GM12872 (cell line): ENCODE data around the gene MARK3.

Experiments
- TF ChIP-seq, protein P1 (sequence below): IDR thresholded peaks from 3 replicates; pipeline ENCODE4 v1.5.1; 2011; ENCODE audit warnings: low read depth, mild to moderate bottlenecking, low read length, moderate library complexity; ENCODE audit not compliant: insufficient read depth

Gene MARK3

DNA sequence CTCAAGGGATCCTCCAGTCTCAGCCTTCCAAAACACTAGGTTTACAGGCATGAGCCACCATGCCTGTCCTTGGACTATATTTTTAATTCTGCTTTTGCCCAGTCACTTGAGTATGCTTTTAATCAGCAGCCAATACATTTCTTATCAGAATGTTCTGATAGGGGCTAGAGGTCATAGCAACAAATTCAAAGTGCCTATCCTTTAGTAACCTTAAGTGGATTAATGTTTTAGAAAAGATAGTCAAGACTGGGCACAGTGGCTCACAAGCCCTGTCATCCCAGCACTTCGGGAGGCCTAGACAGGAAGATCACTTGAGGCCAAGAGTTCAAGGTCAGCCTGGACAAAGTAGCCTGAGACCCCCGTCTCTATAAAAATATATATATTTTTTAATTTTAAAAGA lies 100.3 kb downstream of the MARK3 start:
- TF ChIP-seq, protein P1, sequence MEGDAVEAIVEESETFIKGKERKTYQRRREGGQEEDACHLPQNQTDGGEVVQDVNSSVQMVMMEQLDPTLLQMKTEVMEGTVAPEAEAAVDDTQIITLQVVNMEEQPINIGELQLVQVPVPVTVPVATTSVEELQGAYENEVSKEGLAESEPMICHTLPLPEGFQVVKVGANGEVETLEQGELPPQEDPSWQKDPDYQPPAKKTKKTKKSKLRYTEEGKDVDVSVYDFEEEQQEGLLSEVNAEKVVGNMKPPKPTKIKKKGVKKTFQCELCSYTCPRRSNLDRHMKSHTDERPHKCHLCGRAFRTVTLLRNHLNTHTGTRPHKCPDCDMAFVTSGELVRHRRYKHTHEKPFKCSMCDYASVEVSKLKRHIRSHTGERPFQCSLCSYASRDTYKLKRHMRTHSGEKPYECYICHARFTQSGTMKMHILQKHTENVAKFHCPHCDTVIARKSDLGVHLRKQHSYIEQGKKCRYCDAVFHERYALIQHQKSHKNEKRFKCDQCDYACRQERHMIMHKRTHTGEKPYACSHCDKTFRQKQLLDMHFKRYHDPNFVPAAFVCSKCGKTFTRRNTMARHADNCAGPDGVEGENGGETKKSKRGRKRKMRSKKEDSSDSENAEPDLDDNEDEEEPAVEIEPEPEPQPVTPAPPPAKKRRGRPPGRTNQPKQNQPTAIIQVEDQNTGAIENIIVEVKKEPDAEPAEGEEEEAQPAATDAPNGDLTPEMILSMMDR, result no peak

DNA sequence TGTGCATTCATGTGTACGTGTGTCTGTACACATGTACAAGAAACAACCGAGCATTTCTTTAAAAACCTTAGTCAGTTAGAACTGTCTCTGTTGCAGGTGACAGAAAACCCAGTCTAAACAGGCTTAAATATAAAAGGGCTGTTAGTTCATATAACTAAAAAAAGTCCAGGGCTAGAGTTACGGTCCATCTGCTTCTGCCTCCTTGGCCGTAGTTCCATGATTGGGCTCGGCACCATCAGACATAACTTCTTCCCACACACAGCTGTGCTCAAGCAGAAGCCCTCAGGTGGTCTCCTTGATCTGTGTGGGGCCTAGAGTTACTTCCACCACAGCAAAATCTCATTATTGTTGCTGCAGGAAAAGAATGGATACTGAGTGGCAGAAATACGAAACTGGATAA lies 102.9 kb downstream of the MARK3 start:
- TF ChIP-seq, protein P1, result no peak

DNA sequence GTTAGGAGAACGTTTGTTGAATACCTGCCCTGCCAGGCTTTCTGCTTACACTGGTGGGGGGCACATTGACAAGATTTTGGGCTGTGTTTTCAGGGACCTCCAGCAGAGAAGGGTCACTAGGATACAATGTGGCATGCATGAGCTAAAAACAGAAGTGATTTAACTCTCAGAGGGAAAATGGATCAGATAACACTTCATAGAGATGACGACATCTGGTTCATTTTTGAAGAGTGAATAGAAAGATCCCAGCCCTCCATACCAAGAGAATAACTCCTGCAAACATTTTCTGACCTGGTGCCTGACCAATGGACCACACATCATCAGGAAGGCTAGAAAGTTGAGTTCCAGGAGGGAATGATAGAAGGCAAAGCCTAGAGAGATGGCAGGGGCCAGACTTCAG lies 103.7 kb downstream of the MARK3 start:
- TF ChIP-seq, protein P1, result no peak

DNA sequence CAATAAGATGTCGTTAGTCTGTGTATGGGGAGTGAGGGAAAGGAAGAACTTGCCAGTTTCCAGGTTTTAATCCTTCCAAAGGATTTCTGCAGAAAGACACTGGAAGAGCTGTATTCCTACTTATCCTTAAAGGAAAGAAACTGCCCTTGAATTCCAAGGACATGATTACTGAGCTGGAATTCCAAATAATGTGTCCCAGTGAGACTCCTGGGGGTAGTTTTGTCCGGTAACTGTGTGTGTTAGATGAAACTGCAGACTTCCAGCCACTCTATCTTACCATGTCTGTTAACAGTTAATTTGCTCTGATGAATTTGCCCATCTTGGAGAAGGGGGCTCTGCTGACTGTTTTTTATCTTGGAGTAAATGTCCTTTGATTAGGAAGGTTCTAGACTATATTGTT lies 104.4 kb downstream of the MARK3 start:
- TF ChIP-seq, protein P1, result no peak

DNA sequence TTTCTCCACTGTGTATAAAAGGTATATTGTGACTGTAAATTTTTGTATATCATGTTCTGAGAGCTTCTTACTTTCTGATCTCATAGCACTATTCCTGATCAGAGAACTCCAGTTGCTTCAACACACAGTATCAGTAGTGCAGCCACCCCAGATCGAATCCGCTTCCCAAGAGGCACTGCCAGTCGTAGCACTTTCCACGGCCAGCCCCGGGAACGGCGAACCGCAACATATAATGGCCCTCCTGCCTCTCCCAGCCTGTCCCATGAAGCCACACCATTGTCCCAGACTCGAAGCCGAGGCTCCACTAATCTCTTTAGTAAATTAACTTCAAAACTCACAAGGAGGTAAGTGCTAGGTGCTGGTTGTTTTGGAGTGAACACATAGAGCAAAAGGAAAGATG lies 106.5 kb downstream of the MARK3 start:
- TF ChIP-seq, protein P1, result no peak

DNA sequence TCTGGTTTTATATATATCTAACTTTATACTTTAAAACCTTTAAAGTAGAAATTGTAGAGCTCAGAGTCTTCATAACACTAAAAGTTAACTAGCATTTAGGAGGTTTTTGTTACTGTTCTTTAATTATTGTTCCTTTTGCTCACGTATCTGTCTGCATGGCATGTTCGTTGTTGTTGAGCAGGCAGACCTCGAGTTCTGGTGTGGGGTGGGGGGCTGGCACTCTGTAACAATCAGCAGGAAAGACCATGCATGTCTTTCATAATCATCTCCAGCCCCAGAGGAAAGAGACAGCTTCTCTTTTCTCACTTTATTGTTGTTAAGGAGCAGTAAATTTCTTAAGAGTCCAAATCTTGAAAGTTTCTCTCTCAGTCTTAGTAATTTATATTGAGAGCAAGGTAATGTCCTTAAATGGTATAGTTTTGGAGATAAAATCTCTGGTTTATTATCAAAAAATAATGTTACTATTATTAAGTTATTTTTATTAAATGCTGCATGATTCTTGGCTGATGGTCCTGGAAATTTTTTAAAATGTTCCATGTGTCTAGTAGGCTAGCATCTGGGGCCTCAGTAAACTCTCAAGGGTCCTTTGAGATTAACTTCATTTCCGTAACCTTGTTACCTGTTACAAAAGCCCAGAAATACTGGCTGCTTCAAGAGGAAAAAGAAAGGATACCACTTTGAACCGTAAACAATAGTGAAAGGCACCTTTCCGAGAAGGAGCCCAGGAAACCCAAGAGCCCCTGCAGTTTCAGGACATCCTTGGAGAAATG lies 107.1 kb downstream of the MARK3 start:
- TF ChIP-seq, protein P1, result no peak

DNA sequence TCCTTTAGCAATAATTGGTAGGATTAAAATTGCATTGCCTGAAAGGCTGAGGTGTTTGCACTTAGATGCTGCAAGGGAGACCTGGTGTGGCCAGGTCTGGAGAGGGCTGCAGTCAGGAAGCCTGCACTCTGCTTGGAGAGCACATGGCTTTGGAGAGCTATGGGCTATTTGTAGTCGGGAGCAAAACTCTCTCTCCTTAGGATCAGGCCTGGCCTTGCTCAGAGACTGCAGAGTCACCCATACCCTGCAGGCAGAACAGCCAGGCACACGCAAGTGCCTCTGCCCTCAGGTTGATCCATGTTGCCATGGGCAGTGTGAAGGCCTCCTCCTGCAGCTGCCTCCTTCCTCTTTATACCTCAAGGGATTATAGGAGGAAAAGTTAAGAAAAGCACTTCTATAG lies 110.6 kb downstream of the MARK3 start:
- TF ChIP-seq, protein P1, result no peak
